WTC11 (cell line): Measurements from ENCODE around the gene PNCK.

Source experiments
- ETV6 ChIP-seq: sonication (generic); formaldehyde crosslinking; IDR thresholded peaks from 2 replicates; pipeline ENCODE4 v1.8.1; 2022; ENCODE audit warnings: mild to moderate bottlenecking, missing genetic modification reagents
- ZNF263 ChIP-seq: sonication (generic); formaldehyde crosslinking; IDR thresholded peaks from 2 replicates; pipeline ENCODE4 v1.8.1; 2022; ENCODE audit warnings: low read depth, mild to moderate bottlenecking, moderate library complexity, missing genetic modification reagents
- ZNF317 ChIP-seq: sonication (generic); formaldehyde crosslinking; IDR thresholded peaks from 2 replicates; pipeline ENCODE4 v1.8.1; 2023; ENCODE audit warnings: low read depth, mild to moderate bottlenecking, moderate library complexity, missing genetic modification reagents, borderline replicate concordance
- TF ChIP-seq, protein P1 (sequence below): sonication (generic); formaldehyde crosslinking; IDR thresholded peaks from 2 replicates; pipeline ENCODE4 v1.8.1; 2023; ENCODE audit warnings: mild to moderate bottlenecking, missing genetic modification reagents
- TF ChIP-seq, protein P2 (sequence below): sonication (generic); formaldehyde crosslinking; IDR thresholded peaks from 2 replicates; pipeline ENCODE4 v1.8.1; 2023; ENCODE audit warnings: mild to moderate bottlenecking, missing genetic modification reagents, moderate library complexity
- TF ChIP-seq, protein P3 (sequence below): fragments of 200-600 bp; IDR thresholded peaks from 2 replicates; pipeline ENCODE4 v1.8.0; 2022; ENCODE audit warnings: antibody characterized with exemption
- TF ChIP-seq, protein P4 (sequence below): sonication (generic); formaldehyde crosslinking; IDR thresholded peaks from 2 replicates; pipeline ENCODE4 v1.8.0; 2022; ENCODE audit warnings: mild to moderate bottlenecking, missing genetic modification reagents
- TF ChIP-seq, protein P5 (sequence below): fragments of 250-450 bp; sonication (Bioruptor Pico); IDR thresholded peaks from 2 replicates; pipeline ENCODE4 v1.8.0; 2021; ENCODE audit warnings: mild to moderate bottlenecking
- TF ChIP-seq, protein P6 (sequence below): sonication (generic); formaldehyde crosslinking; IDR thresholded peaks from 2 replicates; pipeline ENCODE4 v1.8.1; 2023; ENCODE audit warnings: mild to moderate bottlenecking, missing genetic modification reagents, moderate library complexity
- TF ChIP-seq, protein P7 (sequence below): sonication (generic); formaldehyde crosslinking; IDR thresholded peaks from 2 replicates; pipeline ENCODE4 v1.8.0; 2023; ENCODE audit warnings: missing genetic modification reagents
- TF ChIP-seq, protein P8 (sequence below): sonication (generic); formaldehyde crosslinking; IDR thresholded peaks from 2 replicates; pipeline ENCODE4 v1.8.1; 2022; ENCODE audit warnings: missing genetic modification reagents, borderline replicate concordance

DNA sequence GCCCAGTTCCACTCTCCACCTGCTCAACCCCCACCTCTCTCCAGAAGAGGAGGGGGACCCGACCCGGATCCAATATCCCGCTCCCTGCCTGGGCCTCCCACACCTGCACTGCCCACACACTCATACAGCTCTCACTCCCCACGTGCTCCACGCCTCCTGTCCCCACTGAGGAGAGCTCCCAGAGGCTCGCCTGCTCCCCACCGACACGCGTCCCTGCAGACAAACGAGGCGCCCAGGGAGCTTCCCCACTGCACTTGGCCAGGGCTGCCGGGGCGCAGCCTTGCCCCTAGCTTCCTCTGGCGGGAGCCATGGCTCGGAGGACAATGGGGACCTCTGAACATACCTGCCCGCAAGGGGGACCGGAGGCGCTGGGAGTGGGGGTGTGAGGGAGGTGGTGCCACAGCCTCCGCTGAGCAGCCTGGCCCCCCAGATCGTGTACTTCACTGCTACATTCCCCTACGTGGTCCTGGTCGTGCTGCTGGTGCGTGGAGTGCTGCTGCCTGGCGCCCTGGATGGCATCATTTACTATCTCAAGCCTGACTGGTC, 19.1 kb upstream of the PNCK start:
- TF ChIP-seq, protein P1, sequence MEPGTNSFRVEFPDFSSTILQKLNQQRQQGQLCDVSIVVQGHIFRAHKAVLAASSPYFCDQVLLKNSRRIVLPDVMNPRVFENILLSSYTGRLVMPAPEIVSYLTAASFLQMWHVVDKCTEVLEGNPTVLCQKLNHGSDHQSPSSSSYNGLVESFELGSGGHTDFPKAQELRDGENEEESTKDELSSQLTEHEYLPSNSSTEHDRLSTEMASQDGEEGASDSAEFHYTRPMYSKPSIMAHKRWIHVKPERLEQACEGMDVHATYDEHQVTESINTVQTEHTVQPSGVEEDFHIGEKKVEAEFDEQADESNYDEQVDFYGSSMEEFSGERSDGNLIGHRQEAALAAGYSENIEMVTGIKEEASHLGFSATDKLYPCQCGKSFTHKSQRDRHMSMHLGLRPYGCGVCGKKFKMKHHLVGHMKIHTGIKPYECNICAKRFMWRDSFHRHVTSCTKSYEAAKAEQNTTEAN (CRISPR knock-in tag): no peak
- TF ChIP-seq, protein P2, sequence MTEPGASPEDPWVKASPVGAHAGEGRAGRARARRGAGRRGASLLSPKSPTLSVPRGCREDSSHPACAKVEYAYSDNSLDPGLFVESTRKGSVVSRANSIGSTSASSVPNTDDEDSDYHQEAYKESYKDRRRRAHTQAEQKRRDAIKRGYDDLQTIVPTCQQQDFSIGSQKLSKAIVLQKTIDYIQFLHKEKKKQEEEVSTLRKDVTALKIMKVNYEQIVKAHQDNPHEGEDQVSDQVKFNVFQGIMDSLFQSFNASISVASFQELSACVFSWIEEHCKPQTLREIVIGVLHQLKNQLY (CRISPR knock-in tag): no peak
- TF ChIP-seq, protein P3, sequence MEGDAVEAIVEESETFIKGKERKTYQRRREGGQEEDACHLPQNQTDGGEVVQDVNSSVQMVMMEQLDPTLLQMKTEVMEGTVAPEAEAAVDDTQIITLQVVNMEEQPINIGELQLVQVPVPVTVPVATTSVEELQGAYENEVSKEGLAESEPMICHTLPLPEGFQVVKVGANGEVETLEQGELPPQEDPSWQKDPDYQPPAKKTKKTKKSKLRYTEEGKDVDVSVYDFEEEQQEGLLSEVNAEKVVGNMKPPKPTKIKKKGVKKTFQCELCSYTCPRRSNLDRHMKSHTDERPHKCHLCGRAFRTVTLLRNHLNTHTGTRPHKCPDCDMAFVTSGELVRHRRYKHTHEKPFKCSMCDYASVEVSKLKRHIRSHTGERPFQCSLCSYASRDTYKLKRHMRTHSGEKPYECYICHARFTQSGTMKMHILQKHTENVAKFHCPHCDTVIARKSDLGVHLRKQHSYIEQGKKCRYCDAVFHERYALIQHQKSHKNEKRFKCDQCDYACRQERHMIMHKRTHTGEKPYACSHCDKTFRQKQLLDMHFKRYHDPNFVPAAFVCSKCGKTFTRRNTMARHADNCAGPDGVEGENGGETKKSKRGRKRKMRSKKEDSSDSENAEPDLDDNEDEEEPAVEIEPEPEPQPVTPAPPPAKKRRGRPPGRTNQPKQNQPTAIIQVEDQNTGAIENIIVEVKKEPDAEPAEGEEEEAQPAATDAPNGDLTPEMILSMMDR: no peak
- TF ChIP-seq, protein P4, sequence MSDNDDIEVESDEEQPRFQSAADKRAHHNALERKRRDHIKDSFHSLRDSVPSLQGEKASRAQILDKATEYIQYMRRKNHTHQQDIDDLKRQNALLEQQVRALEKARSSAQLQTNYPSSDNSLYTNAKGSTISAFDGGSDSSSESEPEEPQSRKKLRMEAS: no peak
- TF ChIP-seq, protein P5, sequence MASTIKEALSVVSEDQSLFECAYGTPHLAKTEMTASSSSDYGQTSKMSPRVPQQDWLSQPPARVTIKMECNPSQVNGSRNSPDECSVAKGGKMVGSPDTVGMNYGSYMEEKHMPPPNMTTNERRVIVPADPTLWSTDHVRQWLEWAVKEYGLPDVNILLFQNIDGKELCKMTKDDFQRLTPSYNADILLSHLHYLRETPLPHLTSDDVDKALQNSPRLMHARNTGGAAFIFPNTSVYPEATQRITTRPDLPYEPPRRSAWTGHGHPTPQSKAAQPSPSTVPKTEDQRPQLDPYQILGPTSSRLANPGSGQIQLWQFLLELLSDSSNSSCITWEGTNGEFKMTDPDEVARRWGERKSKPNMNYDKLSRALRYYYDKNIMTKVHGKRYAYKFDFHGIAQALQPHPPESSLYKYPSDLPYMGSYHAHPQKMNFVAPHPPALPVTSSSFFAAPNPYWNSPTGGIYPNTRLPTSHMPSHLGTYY (CRISPR knock-in tag): no peak
- no peak for TF ChIP-seq ZNF317 (CRISPR knock-in tag)
- no peak for TF ChIP-seq ETV6 (CRISPR knock-in tag)
- TF ChIP-seq, protein P6, sequence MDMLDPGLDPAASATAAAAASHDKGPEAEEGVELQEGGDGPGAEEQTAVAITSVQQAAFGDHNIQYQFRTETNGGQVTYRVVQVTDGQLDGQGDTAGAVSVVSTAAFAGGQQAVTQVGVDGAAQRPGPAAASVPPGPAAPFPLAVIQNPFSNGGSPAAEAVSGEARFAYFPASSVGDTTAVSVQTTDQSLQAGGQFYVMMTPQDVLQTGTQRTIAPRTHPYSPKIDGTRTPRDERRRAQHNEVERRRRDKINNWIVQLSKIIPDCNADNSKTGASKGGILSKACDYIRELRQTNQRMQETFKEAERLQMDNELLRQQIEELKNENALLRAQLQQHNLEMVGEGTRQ (CRISPR knock-in tag): no peak
- TF ChIP-seq, protein P7, sequence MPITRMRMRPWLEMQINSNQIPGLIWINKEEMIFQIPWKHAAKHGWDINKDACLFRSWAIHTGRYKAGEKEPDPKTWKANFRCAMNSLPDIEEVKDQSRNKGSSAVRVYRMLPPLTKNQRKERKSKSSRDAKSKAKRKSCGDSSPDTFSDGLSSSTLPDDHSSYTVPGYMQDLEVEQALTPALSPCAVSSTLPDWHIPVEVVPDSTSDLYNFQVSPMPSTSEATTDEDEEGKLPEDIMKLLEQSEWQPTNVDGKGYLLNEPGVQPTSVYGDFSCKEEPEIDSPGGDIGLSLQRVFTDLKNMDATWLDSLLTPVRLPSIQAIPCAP: no peak
- TF ChIP-seq, protein P8, sequence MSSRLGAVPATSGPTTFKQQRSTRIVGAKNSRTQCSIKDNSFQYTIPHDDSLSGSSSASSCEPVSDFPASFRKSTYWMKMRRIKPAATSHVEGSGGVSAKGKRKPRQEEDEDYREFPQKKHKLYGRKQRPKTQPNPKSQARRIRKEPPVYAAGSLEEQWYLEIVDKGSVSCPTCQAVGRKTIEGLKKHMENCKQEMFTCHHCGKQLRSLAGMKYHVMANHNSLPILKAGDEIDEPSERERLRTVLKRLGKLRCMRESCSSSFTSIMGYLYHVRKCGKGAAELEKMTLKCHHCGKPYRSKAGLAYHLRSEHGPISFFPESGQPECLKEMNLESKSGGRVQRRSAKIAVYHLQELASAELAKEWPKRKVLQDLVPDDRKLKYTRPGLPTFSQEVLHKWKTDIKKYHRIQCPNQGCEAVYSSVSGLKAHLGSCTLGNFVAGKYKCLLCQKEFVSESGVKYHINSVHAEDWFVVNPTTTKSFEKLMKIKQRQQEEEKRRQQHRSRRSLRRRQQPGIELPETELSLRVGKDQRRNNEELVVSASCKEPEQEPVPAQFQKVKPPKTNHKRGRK (CRISPR knock-in tag): no peak
- TF ChIP-seq ZNF263 (CRISPR knock-in tag): no peak
